Esophagus muscularis mucosa (tissue), 4 donors: ENCODE data around the gene USP49. TPM values are rescaled to one million over a fixed set of nuclear protein-coding genes. Genes with fewer than 3 reads are reported as not detected.
"Not testable (repeated sequence)": the region's sequence is repeated elsewhere in the genome, so short reads cannot be mapped to it uniquely, and the experiment has no call there.

Experiments used
- DNase-seq: peaks from one replicate; pipeline ENCODE4 v3.0.0-alpha.2; 2017; ENCODE audit errors: extremely low spot score
- H3K27ac ChIP-seq, 4 donors: fragments of 200-600 bp; sonication (generic); replicated peaks in 1 of 4; 1 replicate in 3 of 4; 2 replicates in 1 of 4; pipeline ENCODE4 v1.5.1; 2016 to 2019; ENCODE audit warnings: mild to moderate bottlenecking in 1 of 4
- H3K27me3 ChIP-seq, 4 donors: fragments of 200-600 bp; sonication (generic); one replicate each; pipeline versions ENCODE4 v1.5.1 to v1.6.0; 2016 to 2019
- H3K36me3 ChIP-seq, 4 donors: fragments of 200-600 bp; sonication (generic); one replicate each; pipeline ENCODE4 v1.5.1; 2016 to 2019
- H3K4me1 ChIP-seq, 4 donors: fragments of 200-600 bp; sonication (generic); one replicate each; pipeline ENCODE4 v1.5.1; 2016 to 2019
- H3K4me3 ChIP-seq, 4 donors: fragments of 200-600 bp; sonication (generic); 1 replicate in 2 of 4; 2 replicates in 2 of 4; pipeline ENCODE4 v1.5.1; 2016 to 2019; ENCODE audit warnings: mild to moderate bottlenecking in 4 of 4, moderate library complexity in 1 of 4
- H3K9me3 ChIP-seq, 4 donors: fragments of 200-600 bp; sonication (generic); 1 replicate in 3 of 4; 2 replicates in 1 of 4; pipeline ENCODE4 v1.5.1; 2016 to 2019
- EP300 ChIP-seq: sonication (generic); formaldehyde crosslinking; IDR thresholded peaks from one replicate; pipeline ENCODE4 v1.6.1; 2017; ENCODE audit warnings: antibody characterized with exemption
- POLR2A ChIP-seq: fragments of 450-650 bp; IDR thresholded peaks from one replicate; pipeline ENCODE4 v1.6.1; 2017; ENCODE audit warnings: antibody characterized with exemption, moderate library complexity, mild to moderate bottlenecking, low read depth
- POLR2AphosphoS5 ChIP-seq, 2 donors: sonication (generic); formaldehyde crosslinking; IDR thresholded peaks; one replicate each; pipeline ENCODE4 v1.6.1; 2017; ENCODE audit warnings: antibody characterized with exemption in 2 of 2
- WGBS: methylation state at CpG from one replicate; pipeline ENCODE4 v1.1.5; 2018; 5-methylcytosine and 5-hydroxymethylcytosine counted together
- intact Hi-C: fragments of 100-400 bp; cut with DNase I; formaldehyde crosslinking; loops from one replicate; pipeline ENCODE4 v1.15.1; 2023
- total RNA-seq, 4 donors: library from RNA; depleted of rRNA; stranded (reverse); fragments of >200 nt; gene quantifications; one replicate each; pipeline versions ENCODE4 v1.1.0 to v1.2.1, GENCODE V29; 2016
- TF ChIP-seq, protein P1 (sequence below), 3 experiments: fragments of 200-600 bp in 2 of 3; fragments of 450-650 bp in 1 of 3; sonication (generic) in 2 of 3; IDR thresholded peaks; one replicate each; pipeline ENCODE4 v1.5.1; 2017 to 2019; ENCODE audit warnings: antibody characterized with exemption in 3 of 3, mild to moderate bottlenecking in 2 of 3, moderate library complexity in 1 of 3

USP49 gene
- total RNA-seq, 4 donors from 2014 or later: 1.3 to 2.5 (median 2.3) TPM

DNA sequence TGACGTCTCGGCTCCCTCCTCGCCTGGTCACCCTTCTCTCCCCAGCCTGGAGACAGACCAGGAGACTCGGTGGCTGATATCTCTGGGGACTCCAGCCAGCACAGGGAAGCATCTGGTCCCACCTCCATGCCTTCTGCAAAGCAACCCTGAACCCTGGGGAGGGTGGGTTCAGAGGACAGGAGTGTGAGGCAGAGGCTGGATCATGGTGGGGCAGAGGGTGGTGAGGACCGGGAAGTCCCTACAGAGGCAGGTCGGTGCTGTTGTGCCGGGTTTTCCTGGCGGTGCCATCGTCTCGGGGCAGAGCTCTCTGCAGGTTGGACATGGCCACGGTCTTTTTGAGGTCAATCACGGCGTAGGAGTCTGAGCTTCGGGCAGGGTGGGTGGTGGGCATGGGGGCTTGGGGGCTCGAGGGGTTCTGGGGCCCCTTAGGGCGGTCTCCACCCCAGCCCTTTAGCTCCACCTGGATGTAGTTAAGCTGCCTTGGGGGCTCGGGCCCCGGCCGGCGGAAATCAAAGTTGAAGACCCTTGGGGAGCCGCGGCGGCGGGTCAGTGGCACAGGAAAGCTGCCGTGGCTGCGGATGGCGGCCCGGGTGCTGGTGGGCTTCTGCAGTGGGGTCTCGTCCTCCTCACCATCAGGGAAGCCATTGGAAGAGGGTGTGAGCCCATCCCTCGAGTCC lies 124.7 kb downstream of the USP49 start:
- Histone ChIP-seq H3K27me3 (no peaks in the 10 kb centered on the region), H3K4me1 (peaks cover 12 to 17% (median 15%) of the 10 kb centered on the region in 4 donors), H3K27ac (no peak overlapping the region), H3K4me3 (no peak overlapping the region), H3K36me3 (peaks cover 38 to 65% (median 60%) of the 10 kb centered on the region in 4 donors), H3K9me3 (no peaks in the 10 kb centered on the region)
- TF ChIP-seq POLR2A: no peak
- TF ChIP-seq POLR2AphosphoS5 (IDR thresholded peaks at IDR 0.05): no peak
- TF ChIP-seq EP300: no peak
- TF ChIP-seq, protein P1, sequence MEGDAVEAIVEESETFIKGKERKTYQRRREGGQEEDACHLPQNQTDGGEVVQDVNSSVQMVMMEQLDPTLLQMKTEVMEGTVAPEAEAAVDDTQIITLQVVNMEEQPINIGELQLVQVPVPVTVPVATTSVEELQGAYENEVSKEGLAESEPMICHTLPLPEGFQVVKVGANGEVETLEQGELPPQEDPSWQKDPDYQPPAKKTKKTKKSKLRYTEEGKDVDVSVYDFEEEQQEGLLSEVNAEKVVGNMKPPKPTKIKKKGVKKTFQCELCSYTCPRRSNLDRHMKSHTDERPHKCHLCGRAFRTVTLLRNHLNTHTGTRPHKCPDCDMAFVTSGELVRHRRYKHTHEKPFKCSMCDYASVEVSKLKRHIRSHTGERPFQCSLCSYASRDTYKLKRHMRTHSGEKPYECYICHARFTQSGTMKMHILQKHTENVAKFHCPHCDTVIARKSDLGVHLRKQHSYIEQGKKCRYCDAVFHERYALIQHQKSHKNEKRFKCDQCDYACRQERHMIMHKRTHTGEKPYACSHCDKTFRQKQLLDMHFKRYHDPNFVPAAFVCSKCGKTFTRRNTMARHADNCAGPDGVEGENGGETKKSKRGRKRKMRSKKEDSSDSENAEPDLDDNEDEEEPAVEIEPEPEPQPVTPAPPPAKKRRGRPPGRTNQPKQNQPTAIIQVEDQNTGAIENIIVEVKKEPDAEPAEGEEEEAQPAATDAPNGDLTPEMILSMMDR (IDR thresholded peaks at IDR 0.05): no peak
- DNase-seq: no peak
- intact Hi-C loops: loop anchor here (10.0 kb wide), 1 partner anchor 66 kb away; no protein-coding TSS in a partner anchor
- WGBS: 88% methylated on average over 13 of the region's 30 CpGs

DNA sequence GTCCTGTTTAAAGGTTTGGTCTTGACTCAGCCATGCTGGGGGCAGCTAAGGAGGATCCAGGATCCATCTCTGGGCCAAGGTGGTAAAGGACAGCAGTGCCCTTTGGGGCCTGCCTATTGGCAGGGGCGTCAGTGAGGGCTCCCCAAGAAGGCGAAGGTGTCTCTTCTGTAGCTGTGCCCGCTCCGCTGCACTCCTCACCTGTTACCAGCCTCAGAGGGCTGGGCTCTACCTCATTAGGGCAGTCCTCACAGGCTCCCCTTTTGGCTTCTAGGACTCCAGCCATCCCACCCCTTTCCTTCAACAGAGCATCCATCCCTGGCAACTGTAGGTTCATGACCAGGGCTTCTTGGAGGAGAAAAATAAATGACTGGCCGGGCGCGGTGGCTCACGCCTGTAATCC lies 125.8 kb downstream of the USP49 start:
- Histone ChIP-seq H3K27me3 (no peaks in the 10 kb centered on the region), H3K27ac (no peak overlapping the region), H3K36me3 (peaks cover 28 to 53% (median 48%) of the 10 kb centered on the region in 4 donors), H3K4me3 (no peak overlapping the region), H3K9me3 (no peaks in the 10 kb centered on the region), H3K4me1 (peaks cover 12 to 17% (median 15%) of the 10 kb centered on the region in 4 donors)
- WGBS: 97% methylated on average over 8 of the region's 8 CpGs
- intact Hi-C loops: no loop called here
- no peak for DNase-seq
- TF ChIP-seq, protein P1 (IDR thresholded peaks at IDR 0.05): no peak
- TF ChIP-seq EP300 (no peak), POLR2AphosphoS5 (IDR thresholded peaks at IDR 0.05) (no peak), POLR2A (no peak)

DNA sequence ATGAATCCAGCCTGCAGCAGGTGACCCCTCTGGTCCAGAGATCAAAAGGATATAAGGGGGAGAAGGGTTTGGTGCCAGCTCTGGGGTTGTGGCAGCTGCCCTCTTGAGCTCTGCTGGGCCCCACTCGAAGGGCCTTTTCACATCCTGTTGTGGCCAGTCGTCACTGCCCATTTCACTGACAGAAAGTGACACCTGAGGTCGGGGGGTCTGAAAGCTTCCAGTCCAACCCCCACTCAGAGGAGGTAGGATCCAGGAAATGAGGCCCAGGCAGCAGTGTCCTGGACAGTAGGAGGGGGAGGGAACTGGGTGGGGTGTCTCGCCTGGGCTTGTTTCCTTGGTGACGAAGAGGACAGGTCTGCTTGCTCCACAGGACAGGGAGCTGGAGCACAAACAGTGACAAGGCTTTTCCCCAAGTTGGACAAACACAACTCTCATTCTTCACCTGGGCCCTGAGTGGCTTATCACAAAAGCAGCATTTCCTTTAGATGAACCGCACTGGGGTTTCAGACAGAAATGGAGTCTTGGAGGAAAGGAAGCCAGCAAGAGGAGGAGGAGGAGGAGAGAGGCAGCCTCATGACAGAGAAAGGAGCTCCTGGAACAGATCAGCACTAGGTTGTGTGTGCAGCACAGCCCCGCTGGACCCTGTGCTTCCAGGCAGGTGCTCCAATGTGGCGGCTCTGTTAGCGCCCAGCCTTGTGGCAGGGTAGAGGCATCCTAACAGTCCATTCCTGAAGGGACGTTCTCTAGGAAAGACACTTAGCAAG lies 126.4 kb downstream of the USP49 start:
- no peak overlapping the region for H3K4me3 ChIP-seq
- WGBS: 70% methylated on average over 10 of the region's 10 CpGs
- H3K9me3 ChIP-seq: no peaks in the 10 kb centered on the region
- peaks cover 25 to 47% (median 42%) of the 10 kb centered on the region in 4 donors for H3K36me3 ChIP-seq
- no peak for DNase-seq
- H3K27me3 ChIP-seq: no peaks in the 10 kb centered on the region
- intact Hi-C loops: no loop called here
- H3K27ac ChIP-seq: peak overlapping the region in 2 of 4 donors; percentile 54 to 64
- H3K4me1 ChIP-seq: peaks cover 12 to 17% (median 15%) of the 10 kb centered on the region in 4 donors
- TF ChIP-seq EP300: no peak
- no peak for TF ChIP-seq POLR2AphosphoS5 (IDR thresholded peaks at IDR 0.05)
- TF ChIP-seq, protein P1 (IDR thresholded peaks at IDR 0.05): no peak

DNA sequence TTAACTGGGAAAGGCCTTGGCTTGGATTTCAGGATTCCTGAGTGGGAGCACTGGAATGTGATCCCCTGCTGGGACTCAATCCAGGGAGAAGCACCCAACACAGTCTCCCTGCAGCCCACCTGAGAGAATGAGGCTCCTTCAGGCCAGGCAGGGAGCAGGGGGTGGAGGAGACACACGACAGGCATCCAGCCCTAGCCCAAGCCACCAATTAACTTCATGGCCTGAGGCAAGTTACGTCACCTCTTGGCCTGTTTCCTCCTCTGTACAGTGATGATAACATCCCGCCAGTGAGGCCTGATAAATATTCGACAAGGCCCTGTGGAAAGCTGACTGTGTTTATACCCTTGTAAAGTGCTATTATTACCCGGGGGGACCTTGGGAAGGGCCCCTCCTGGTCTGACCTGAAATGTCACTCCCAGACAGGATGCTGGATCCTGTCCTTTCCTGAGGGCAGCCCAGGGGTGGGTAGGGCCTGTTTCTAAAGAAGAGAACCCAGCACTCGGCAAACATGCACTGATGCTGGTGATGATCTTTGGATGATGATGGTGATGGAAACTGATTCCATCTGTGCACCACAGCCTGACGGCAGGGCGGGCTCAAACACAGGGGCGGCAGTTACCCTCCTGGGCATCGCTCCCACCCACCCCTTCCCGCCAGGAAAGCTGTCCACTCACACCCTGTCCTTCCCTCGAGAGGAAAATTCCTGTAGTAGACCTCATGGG lies 127.9 kb downstream of the USP49 start:
- DNase-seq: no peak
- H3K9me3 ChIP-seq: no peaks in the 10 kb centered on the region
- intact Hi-C loops: no loop called here
- no peak overlapping the region for H3K4me3 ChIP-seq
- H3K27ac ChIP-seq: peak overlapping the region; percentile 22 to 64 (median 43)
- TF ChIP-seq POLR2A (no peak), POLR2AphosphoS5 (IDR thresholded peaks at IDR 0.05) (no peak), EP300 (no peak)
- TF ChIP-seq, protein P1 (IDR thresholded peaks at IDR 0.05): no peak
- H3K27me3 ChIP-seq: no peaks in the 10 kb centered on the region
- WGBS: 47% methylated on average over 8 of the region's 12 CpGs
- peaks cover 20 to 32% (median 27%) of the 10 kb centered on the region in 4 donors for H3K36me3 ChIP-seq
- peaks cover 12 to 17% (median 15%) of the 10 kb centered on the region in 4 donors for H3K4me1 ChIP-seq

DNA sequence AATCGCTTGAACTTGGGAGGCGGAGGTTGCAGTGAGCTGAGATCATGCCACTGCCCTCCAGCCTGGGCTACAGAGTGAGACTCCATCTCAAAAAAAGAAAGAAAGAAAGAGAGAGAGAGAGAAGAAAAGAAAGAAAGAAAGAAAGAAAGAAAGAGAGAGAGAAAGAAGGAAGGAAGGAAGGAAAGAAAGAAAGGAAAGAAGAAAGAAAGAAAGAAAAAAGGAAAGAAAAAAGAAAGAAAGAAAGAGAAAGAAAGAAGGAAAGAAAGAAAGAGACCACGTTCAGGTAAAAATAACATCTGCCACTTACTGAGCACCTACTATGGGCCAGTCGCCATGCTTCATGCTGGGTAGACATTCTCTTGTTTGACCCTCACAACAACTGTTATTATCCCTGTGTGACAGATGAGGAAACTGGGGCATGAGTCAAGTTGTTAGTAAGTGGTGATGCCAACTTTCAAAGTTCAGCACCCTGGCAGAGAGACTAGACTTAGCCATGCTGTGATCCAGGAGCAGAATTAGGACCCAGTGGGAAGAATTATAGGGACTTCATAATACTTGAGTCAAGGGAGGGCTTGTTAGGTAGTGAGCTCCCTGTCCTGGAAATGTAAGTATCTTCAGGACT lies 129.0 kb downstream of the USP49 start:
- H3K4me3 ChIP-seq, H3K27me3 ChIP-seq, intact Hi-C loops, DNase-seq, H3K9me3 ChIP-seq: not testable (repeated sequence)
- Histone ChIP-seq H3K27ac (peak overlapping the region in 1 of 4 donors; percentile 64), H3K4me1 (peaks cover 12 to 17% (median 15%) of the 10 kb centered on the region in 4 donors), H3K36me3 (peaks cover 9 to 21% (median 16%) of the 10 kb centered on the region in 4 donors)
- WGBS: 94% methylated on average over 4 of the region's 4 CpGs
